Right atrium auricular region (tissue), 2 donors: ENCODE results near the gene NUDT3. TPM values are rescaled to one million over a fixed set of nuclear protein-coding genes. Genes with fewer than 3 reads are reported as not detected.
A peak's percentile ranks its signal among the peaks of the same experiment; 100 is the strongest.

Experiments used
- DNase-seq: peaks from one replicate; pipeline ENCODE4 v3.0.0-alpha.2; 2019; ENCODE audit warnings: low spot score
- H3K27ac ChIP-seq, 2 donors: fragments of 200-600 bp; sonication (generic); 1 replicate in 1 of 2; 2 replicates in 1 of 2; pipeline ENCODE4 v1.5.1; 2016 to 2019
- H3K27me3 ChIP-seq, 2 donors: fragments of 200-600 bp; sonication (generic); one replicate each; pipeline versions ENCODE4 v1.5.1 to v1.6.0; 2017 to 2019
- H3K36me3 ChIP-seq: fragments of 200-600 bp; sonication (generic); one replicate; pipeline ENCODE4 v1.5.1; 2016
- H3K4me1 ChIP-seq, 2 donors: fragments of 200-600 bp; sonication (generic); one replicate each; pipeline versions ENCODE4 v1.5.1 to v1.6.0; 2017 to 2019
- H3K4me3 ChIP-seq, 2 donors: fragments of 200-600 bp; sonication (generic); 1 replicate in 1 of 2; 2 replicates in 1 of 2; pipeline ENCODE4 v1.5.1; 2017 to 2019; ENCODE audit warnings: mild to moderate bottlenecking in 1 of 2, moderate library complexity in 1 of 2
- H3K9me3 ChIP-seq, 2 donors: fragments of 200-600 bp; sonication (generic); one replicate each; pipeline ENCODE4 v1.5.1; 2019
- CTCF ChIP-seq, 2 donors: fragments of 200-600 bp; sonication (generic); IDR thresholded peaks; one replicate each; pipeline ENCODE4 v1.5.1; 2019; ENCODE audit warnings: antibody characterized with exemption in 2 of 2
- total RNA-seq, 2 donors: library from RNA; depleted of rRNA; stranded (reverse); fragments of >200 nt; gene quantifications; one replicate each; pipeline ENCODE4 v1.1.0, GENCODE V29; 2016

The NUDT3 gene
- total RNA-seq, 2 donors from 2014 or later = 47.2 to 53.5 TPM

- peaks cover 0 to 43% of the 10 kb centered on the region in 2 donors for H3K4me1 ChIP-seq
- TF ChIP-seq CTCF (IDR thresholded peaks at IDR 0.05) = no peak
These were observed 151.9 kb downstream of the NUDT3 start for GRCh38 chr6:34240329-34241248.

GRCh38 chr6:34239893-34240292, 152.6 kb downstream of the NUDT3 start:
- no peaks in the 10 kb centered on the region for H3K36me3 ChIP-seq
- no peaks in the 10 kb centered on the region for H3K27me3 ChIP-seq
- H3K27ac ChIP-seq = no peak overlapping the region
- H3K4me3 ChIP-seq = no peak overlapping the region
- DNase-seq = no peak
- H3K9me3 ChIP-seq = no peaks in the 10 kb centered on the region
- peaks cover 0 to 43% of the 10 kb centered on the region in 2 donors for H3K4me1 ChIP-seq
- no peak for TF ChIP-seq CTCF (IDR thresholded peaks at IDR 0.05)

More at GRCh38 chr6:34240329-34241248, 151.9 kb downstream of the NUDT3 start:
- Histone ChIP-seq H3K27ac (no peak overlapping the region), H3K4me3 (no peak overlapping the region), H3K9me3 (no peaks in the 10 kb centered on the region), H3K27me3 (no peaks in the 10 kb centered on the region), H3K36me3 (no peaks in the 10 kb centered on the region)
- no peak for DNase-seq

GRCh38 chr6:34239500-34239825, 153.0 kb downstream of the NUDT3 start:
- no peak overlapping the region for H3K27ac ChIP-seq
- no peaks in the 10 kb centered on the region for H3K9me3 ChIP-seq
- TF ChIP-seq CTCF (IDR thresholded peaks at IDR 0.05) = no peak
- peaks cover 0 to 38% of the 10 kb centered on the region in 2 donors for H3K4me1 ChIP-seq
- no peak for DNase-seq
- no peak overlapping the region for H3K4me3 ChIP-seq
- H3K36me3 ChIP-seq = no peaks in the 10 kb centered on the region
- H3K27me3 ChIP-seq = no peaks in the 10 kb centered on the region

GRCh38 chr6:34238585-34239499, 153.6 kb downstream of the NUDT3 start:
- Histone ChIP-seq H3K36me3 (no peaks in the 10 kb centered on the region), H3K4me3 (peak overlapping the region in 1 of 2 donors; percentile 70), H3K27ac (no peak overlapping the region), H3K9me3 (no peaks in the 10 kb centered on the region), H3K27me3 (no peaks in the 10 kb centered on the region), H3K4me1 (peaks cover 0 to 32% of the 10 kb centered on the region in 2 donors)
- no peak for DNase-seq
- no peak for TF ChIP-seq CTCF (IDR thresholded peaks at IDR 0.05)

- H3K9me3 ChIP-seq = no peaks in the 10 kb centered on the region
- TF ChIP-seq CTCF (IDR thresholded peaks at IDR 0.05) = peak; percentile 14 to 52
- H3K4me1 ChIP-seq = peaks cover 0 to 25% of the 10 kb centered on the region in 2 donors
- no peaks in the 10 kb centered on the region for H3K27me3 ChIP-seq
- no peak for DNase-seq
- H3K4me3 ChIP-seq = peak overlapping the region; percentile 61 to 70
- H3K27ac ChIP-seq = peak overlapping the region; percentile 58 to 73
- H3K36me3 ChIP-seq = no peaks in the 10 kb centered on the region
These were observed 154.5 kb downstream of the NUDT3 start for GRCh38 chr6:34237722-34238584.
